ENCODE results near the gene THRA. TPM values are rescaled to one million over a fixed set of nuclear protein-coding genes. Genes with fewer than 3 reads are reported as not detected.
A peak's percentile ranks its signal among the peaks of the same experiment; 100 is the strongest.

THRA gene
- total and polyA plus RNA-seq, 9 of the 15 experiments (the other 6 are each of a cell fraction or from before 2014, with no cell fraction given), result 0.34 to 23.4 (median 12.7) TPM

DNA sequence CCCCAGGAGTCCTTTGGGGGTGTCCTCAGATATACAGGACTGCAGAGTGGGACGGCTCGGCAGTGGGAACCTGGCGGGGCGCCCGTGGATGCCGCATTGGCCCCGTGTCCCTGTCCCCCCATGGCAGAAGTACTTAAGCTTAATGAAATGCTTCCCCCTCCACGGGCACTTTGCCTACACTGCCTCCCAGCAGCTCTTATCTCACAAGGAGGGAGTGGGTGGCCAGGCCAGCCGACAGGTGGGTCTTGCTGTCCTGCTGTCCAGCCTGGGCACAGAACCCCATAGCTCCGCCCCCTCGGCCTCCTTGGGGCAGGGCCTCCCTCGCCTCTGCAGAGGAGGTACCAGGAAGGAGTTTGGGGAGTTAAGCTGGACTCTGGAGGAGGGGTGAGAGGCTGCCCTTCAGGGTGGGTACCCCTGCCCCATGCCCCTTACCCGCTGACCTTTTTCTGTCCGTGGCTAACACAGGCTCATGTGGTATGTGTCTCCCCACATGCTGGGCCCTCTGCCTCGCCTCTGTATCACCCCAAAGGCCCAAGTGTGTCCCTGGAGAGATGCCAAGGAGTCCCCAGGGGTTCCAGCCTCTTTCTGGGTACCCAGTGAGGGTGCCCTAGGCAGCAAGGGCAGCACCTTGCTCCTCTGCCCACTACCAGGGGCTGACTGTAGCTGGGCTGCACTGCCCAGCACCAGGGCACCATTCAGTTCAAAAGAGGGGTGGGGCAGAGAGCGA, 8.7 kb downstream of the THRA start (continued):
- 0 out of 4 replicates have a peak, but pooled peaks of 1 of the 2 experiments have one; percentile 16 for TF ChIP-seq MAZ (CRISPR knock-in tag; conservative IDR thresholded peaks at IDR 0.05 in 1 of 2, IDR thresholded peaks at IDR 0.05 in 1 of 2)
- TF ChIP-seq EGR1 (conservative IDR thresholded peaks at IDR 0.05), result peak; percentile 16; the same call in 1 of the 2 replicates
- TF ChIP-seq NR4A1 (CRISPR knock-in tag; IDR thresholded peaks at IDR 0.05), result no peak
- TF ChIP-seq NR4A1 (tag; IDR thresholded peaks at IDR 0.05), result 0 out of 2 replicates have a peak, but pooled peaks have one; percentile 18
- TF ChIP-seq NCOA4 (IDR thresholded peaks at IDR 0.05; ENCODE audit: partially characterized antibody), result no peak
- no peak for TF ChIP-seq E2F3 (CRISPR knock-in tag; IDR thresholded peaks at IDR 0.05)
- TF ChIP-seq RB1 (IDR thresholded peaks at IDR 0.05; ENCODE audit: low read depth), result 0 out of 2 replicates have a peak, but pooled peaks have one; percentile 32
- TF ChIP-seq CEBPB (tag; IDR thresholded peaks at IDR 0.05), result no peak
- TF ChIP-seq RBFOX2 (IDR thresholded peaks at IDR 0.05; ENCODE audit: low read depth, low read length), result peak; percentile 36; the same call in 1 of the 2 replicates
- TF ChIP-seq CGGBP1 (CRISPR knock-in tag; IDR thresholded peaks at IDR 0.05), result no peak
- no peak for TF ChIP-seq RFX1 (IDR thresholded peaks at IDR 0.05)
- TF ChIP-seq ZNF586 (CRISPR knock-in tag; conservative IDR thresholded peaks at IDR 0.05), result no peak
- TF ChIP-seq SMARCA5 (IDR thresholded peaks at IDR 0.05), result no peak
- no peak for TF ChIP-seq YY1 (IDR thresholded peaks at IDR 0.05; ENCODE audit: borderline replicate concordance in 1 of 3, control insufficient read depth in 1 of 3, extremely low read depth in 1 of 3, insufficient read depth in 3 of 3, insufficient read length in 1 of 3, insufficient replicate concordance in 2 of 3, low read depth in 1 of 3, low read length in 2 of 3)
- TF ChIP-seq, protein P1, sequence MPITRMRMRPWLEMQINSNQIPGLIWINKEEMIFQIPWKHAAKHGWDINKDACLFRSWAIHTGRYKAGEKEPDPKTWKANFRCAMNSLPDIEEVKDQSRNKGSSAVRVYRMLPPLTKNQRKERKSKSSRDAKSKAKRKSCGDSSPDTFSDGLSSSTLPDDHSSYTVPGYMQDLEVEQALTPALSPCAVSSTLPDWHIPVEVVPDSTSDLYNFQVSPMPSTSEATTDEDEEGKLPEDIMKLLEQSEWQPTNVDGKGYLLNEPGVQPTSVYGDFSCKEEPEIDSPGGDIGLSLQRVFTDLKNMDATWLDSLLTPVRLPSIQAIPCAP (CRISPR knock-in tag; IDR thresholded peaks at IDR 0.05; ENCODE audit: borderline replicate concordance), result no peak
- no peak for TF ChIP-seq THRAP3 (IDR thresholded peaks at IDR 0.05; ENCODE audit: borderline replicate concordance)
- no peak for TF ChIP-seq ZNF449 (CRISPR knock-in tag; IDR thresholded peaks at IDR 0.05)
- no peak for TF ChIP-seq ARHGAP35 (IDR thresholded peaks at IDR 0.05; ENCODE audit: partially characterized antibody)
- TF ChIP-seq HDAC8 (tag; IDR thresholded peaks at IDR 0.05), result no peak
- no peak for TF ChIP-seq POLR3G (IDR thresholded peaks at IDR 0.05; ENCODE audit: extremely low read depth, insufficient read length, insufficient replicate concordance)
- TF ChIP-seq, protein P2, sequence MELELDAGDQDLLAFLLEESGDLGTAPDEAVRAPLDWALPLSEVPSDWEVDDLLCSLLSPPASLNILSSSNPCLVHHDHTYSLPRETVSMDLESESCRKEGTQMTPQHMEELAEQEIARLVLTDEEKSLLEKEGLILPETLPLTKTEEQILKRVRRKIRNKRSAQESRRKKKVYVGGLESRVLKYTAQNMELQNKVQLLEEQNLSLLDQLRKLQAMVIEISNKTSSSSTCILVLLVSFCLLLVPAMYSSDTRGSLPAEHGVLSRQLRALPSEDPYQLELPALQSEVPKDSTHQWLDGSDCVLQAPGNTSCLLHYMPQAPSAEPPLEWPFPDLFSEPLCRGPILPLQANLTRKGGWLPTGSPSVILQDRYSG (tag; conservative IDR thresholded peaks at IDR 0.05; ENCODE audit: low read depth), result no peak
- no peak for TF ChIP-seq NR2C2 (CRISPR knock-in tag; IDR thresholded peaks at IDR 0.05)
- peak; percentile 40 for TF ChIP-seq NR2C2 (tag; IDR thresholded peaks at IDR 0.05)

All from K562 (cell line).